ENCODE results near the gene TBC1D19. TPM values are rescaled to one million over a fixed set of nuclear protein-coding genes. Genes with fewer than 3 reads are reported as not detected.
"Not testable (repeated sequence)": the region's sequence is repeated elsewhere in the genome, so short reads cannot be mapped to it uniquely, and the experiment has no call there.

The TBC1D19 gene
- total RNA-seq, 1 experiment from 2014 or later = 19.1 TPM

- TF ChIP-seq CTCF (IDR thresholded peaks at IDR 0.05; ENCODE audit: insufficient read depth in 1 of 2, low read depth in 1 of 2, low read length in 1 of 2, severe bottlenecking in 1 of 2, unreplicated experiment in 1 of 2) = no peak
- Histone ChIP-seq H3K4me3 (ENCODE audit: low read depth, low read length) (no peak overlapping the region), H3K27me3 (replicated peaks; ENCODE audit: control insufficient read depth, insufficient read depth, low read length) (no peaks in the 10 kb centered on the region), H3K4me1 (peaks cover 8% of the 10 kb centered on the region; the same call in 1 of the 2 replicates), H3K36me3 (ENCODE audit: control insufficient read depth, insufficient read depth, low read length) (no peaks in the 10 kb centered on the region), H3K9me3 (no peaks in the 10 kb centered on the region; the same call in 1 of the 2 replicates)
- BruUV-seq (replicated peaks) = no TSS peak
- ChIA-PET POLR2A (no interaction called here), CTCF (no interaction called here)
- H3K36me3 Mint-ChIP-seq (ENCODE audit: insufficient read depth, unreplicated experiment) = peaks cover 51% of the 10 kb centered on the region
- no peak for DNase-seq
- intact Hi-C loops (cut with micrococcal nuclease; ENCODE audit: unreplicated experiment) = no loop called here
- H3K9me3 Mint-ChIP-seq (ENCODE audit: unreplicated experiment) = peaks cover 9% of the 10 kb centered on the region
- H3K4me3 Mint-ChIP-seq (ENCODE audit: unreplicated experiment) = no peak overlapping the region
- H3K27ac Mint-ChIP-seq (ENCODE audit: unreplicated experiment) = peak overlapping the region; percentile 61
- H3K4me1 Mint-ChIP-seq (ENCODE audit: low read depth, unreplicated experiment) = peaks cover 10% of the 10 kb centered on the region
- H3K27me3 Mint-ChIP-seq (ENCODE audit: insufficient read depth, unreplicated experiment) = no peaks in the 10 kb centered on the region
Measured at GRCh38 chr4:26690506-26690905, 106.6 kb downstream of the TBC1D19 start.

GRCh38 chr4:26692014-26692726, 108.3 kb downstream of the TBC1D19 start:
- no TSS peak for BruUV-seq (replicated peaks)
- intact Hi-C loops (cut with micrococcal nuclease; ENCODE audit: unreplicated experiment) = no loop called here
- Mint-ChIP-seq H3K27me3 (ENCODE audit: insufficient read depth, unreplicated experiment) (no peaks in the 10 kb centered on the region), H3K4me3 (ENCODE audit: unreplicated experiment) (no peak overlapping the region), H3K36me3 (ENCODE audit: insufficient read depth, unreplicated experiment) (peaks cover 42% of the 10 kb centered on the region), H3K9me3 (ENCODE audit: unreplicated experiment) (peaks cover 21% of the 10 kb centered on the region), H3K27ac (ENCODE audit: unreplicated experiment) (no peak overlapping the region), H3K4me1 (ENCODE audit: low read depth, unreplicated experiment) (peaks cover 9% of the 10 kb centered on the region)
- Histone ChIP-seq H3K27me3 (replicated peaks; ENCODE audit: control insufficient read depth, insufficient read depth, low read length) (no peaks in the 10 kb centered on the region), H3K4me3 (ENCODE audit: low read depth, low read length) (no peak overlapping the region), H3K9me3 (no peaks in the 10 kb centered on the region; the same call in 1 of the 2 replicates), H3K4me1 (peaks cover 8% of the 10 kb centered on the region; the same call in 1 of the 2 replicates), H3K36me3 (ENCODE audit: control insufficient read depth, insufficient read depth, low read length) (no peaks in the 10 kb centered on the region)
- ChIA-PET CTCF (interaction anchor here (0.5 kb wide), 1 partner anchor 652 kb away, joined by 3 read pairs; no protein-coding TSS in a partner anchor), POLR2A (no interaction called here)
- TF ChIP-seq CTCF (IDR thresholded peaks at IDR 0.05; ENCODE audit: insufficient read depth in 1 of 2, low read depth in 1 of 2, low read length in 1 of 2, severe bottlenecking in 1 of 2, unreplicated experiment in 1 of 2) = no peak
- DNase-seq = no peak

- POLR2A ChIA-PET = not testable (repeated sequence)
Measured at GRCh38 chr4:26694131-26694530, 110.2 kb downstream of the TBC1D19 start.

More at GRCh38 chr4:26694131-26694530, 110.2 kb downstream of the TBC1D19 start:
- H3K27me3 Mint-ChIP-seq (ENCODE audit: insufficient read depth, unreplicated experiment); H3K4me1 ChIP-seq; H3K4me3 ChIP-seq (ENCODE audit: low read depth, low read length); intact Hi-C loops (cut with micrococcal nuclease; ENCODE audit: unreplicated experiment); BruUV-seq (replicated peaks); CTCF ChIA-PET; H3K4me1 Mint-ChIP-seq (ENCODE audit: low read depth, unreplicated experiment); H3K27me3 ChIP-seq (replicated peaks; ENCODE audit: control insufficient read depth, insufficient read depth, low read length); H3K27ac Mint-ChIP-seq (ENCODE audit: unreplicated experiment); DNase-seq; H3K4me3 Mint-ChIP-seq (ENCODE audit: unreplicated experiment); H3K9me3 ChIP-seq; H3K36me3 ChIP-seq (ENCODE audit: control insufficient read depth, insufficient read depth, low read length): not testable (repeated sequence)
- Mint-ChIP-seq H3K36me3 (ENCODE audit: insufficient read depth, unreplicated experiment) (peaks cover 36% of the 10 kb centered on the region), H3K9me3 (ENCODE audit: unreplicated experiment) (peaks cover 13% of the 10 kb centered on the region)

All from Caco-2 (cell line).